Subcutaneous adipose tissue (tissue), 4 donors: ENCODE data around the gene CRTC1. TPM values are rescaled to one million over a fixed set of nuclear protein-coding genes. Genes with fewer than 3 reads are reported as not detected.

Experiments
- total RNA-seq, 4 donors: library from RNA; depleted of rRNA; stranded (reverse); fragments of >200 nt; gene quantifications; one replicate each; pipeline ENCODE4 v1.1.0, GENCODE V29; 2016
- TF ChIP-seq, protein P1 (sequence below): fragments of 450-650 bp; IDR thresholded peaks from one replicate; pipeline ENCODE4 v1.5.1; 2016; ENCODE audit warnings: low read depth, mild to moderate bottlenecking, control low read depth, antibody characterized with exemption, moderate library complexity

CRTC1 gene
- total RNA-seq, 4 donors from 2014 or later = 2.0 to 8.3 (median 3.9) TPM

DNA sequence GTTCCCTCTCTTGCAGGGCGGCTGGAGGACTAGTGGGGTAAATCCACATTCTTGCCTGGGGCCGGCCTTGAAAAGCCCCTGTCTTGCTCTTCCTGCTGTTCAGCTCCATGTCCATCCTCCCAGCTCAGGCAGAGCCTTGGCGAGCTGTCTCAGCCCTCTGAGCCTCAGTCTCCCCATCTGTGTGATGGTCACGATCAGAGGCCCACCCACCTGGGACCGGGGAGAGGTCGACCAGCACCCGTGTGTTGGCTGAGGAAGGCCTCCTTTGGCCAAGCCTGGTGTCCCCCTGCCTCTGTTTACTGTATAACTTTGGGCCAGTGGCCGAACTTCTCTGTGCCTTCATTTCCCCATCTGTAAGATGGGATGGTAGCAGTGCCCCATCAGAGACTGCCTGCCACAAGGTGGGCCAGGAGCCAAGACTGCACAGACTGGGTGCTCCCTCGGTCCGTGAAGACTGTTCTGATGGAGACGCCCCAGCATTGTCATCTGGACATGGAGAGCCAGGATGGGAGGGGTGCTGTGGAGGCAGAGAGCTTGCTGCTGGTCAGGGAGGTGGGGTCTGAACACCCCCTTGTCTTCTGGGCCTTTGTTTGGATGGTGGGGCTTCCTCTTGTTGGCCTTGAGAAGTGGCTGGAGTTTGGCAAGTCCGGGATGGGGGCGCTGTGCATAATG lies 28.2 kb upstream of the CRTC1 start:
- TF ChIP-seq, protein P1, sequence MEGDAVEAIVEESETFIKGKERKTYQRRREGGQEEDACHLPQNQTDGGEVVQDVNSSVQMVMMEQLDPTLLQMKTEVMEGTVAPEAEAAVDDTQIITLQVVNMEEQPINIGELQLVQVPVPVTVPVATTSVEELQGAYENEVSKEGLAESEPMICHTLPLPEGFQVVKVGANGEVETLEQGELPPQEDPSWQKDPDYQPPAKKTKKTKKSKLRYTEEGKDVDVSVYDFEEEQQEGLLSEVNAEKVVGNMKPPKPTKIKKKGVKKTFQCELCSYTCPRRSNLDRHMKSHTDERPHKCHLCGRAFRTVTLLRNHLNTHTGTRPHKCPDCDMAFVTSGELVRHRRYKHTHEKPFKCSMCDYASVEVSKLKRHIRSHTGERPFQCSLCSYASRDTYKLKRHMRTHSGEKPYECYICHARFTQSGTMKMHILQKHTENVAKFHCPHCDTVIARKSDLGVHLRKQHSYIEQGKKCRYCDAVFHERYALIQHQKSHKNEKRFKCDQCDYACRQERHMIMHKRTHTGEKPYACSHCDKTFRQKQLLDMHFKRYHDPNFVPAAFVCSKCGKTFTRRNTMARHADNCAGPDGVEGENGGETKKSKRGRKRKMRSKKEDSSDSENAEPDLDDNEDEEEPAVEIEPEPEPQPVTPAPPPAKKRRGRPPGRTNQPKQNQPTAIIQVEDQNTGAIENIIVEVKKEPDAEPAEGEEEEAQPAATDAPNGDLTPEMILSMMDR = no peak

DNA sequence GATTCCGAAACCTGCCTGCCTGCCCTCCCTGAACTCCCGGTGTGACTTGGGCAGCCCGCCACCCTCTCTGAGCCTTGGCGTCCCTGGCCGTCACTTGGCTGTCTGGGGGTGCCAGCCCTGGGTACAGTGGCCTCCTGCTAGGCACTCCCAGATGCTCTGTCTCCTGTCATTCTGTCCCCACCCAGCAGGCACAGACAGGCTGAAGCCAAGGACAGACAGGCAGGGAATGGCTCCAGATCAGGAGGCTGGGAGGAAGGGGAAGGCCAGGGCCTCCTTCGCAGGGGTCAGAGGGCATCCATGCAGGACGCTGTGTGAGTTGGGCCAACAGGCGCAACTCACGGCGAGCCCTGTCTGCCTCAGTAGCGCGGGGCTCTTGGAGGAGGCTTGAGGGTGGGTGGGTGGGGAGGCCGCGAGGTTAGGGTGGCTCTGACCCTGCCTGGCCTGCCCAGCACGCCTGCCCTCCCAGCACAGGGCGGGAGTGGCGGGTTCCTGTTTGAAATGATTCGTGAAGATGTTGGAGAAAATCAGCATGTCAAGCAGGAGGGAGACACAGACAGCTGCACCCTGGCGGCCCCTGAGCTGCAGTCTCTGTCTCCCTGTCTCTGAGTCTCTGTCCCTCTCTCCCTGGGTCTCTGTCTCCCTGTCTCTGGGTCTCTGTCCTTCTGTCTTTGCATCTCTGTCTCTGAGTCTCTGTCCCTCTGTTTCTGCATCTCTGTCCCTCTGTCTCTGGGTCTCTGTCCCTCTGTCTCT lies 27.0 kb upstream of the CRTC1 start:
- TF ChIP-seq, protein P1 = no peak

DNA sequence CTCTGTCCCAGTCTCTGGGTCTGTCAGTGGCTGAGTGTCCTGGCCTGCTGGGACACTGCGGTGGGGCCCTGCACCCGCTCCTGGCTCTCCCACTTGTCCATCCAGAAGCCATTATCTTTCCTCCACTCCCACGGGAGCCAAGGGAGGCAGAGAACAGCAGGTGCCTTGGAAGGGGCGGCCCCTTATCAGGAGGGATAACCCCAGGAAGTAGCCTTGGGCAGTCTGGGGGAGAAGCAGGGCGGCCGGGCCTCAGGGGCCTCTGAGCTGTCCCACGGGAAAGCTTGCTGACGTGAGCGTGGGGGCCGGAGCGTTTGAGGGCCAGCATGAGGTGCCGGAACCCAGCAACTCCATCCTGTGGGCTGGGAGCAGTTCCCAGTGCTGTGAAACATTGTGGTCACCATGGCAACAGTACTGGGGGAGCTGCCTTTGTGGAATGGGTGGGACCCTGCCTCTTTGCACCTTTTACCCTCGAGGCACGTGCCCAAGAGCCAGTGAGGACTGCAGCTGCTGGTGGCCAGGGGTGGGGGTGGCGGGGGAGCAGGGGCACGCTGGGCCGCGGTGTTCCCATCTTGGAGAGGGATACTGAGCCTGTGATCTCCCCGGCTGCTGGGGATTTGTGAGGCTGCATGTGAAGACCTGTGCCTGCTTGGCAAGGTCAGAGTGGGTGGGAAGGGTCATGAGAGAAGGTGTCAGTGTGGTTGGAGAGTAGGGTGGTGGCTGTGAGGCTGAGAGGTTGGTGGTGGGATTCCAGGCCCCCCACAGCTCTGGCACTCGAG lies 25.7 kb upstream of the CRTC1 start:
- TF ChIP-seq, protein P1 = no peak

DNA sequence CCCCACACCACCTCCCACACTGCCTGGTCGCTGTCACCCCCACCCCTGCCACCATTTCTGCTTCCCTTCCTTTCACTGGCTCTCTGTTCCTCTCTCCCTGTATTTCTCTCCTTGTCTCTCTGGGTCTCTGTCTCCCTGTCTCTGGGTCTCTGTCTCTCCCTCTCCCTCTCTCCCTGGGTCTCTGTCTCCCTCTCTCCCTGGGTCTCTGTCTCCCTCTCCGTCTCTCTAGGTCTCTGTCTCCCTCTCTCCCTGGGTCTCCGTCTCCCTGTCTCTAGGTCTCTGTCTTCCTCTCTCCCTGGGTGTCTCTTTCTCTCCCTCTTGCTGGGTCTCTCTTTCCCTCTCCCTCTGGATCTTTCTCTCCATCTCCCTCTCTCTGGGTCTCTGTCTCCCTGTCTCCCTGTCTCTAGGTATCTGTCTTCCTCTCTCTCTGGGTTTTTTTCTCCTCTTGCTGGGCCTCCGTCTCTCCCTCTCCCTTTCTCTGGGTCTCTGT lies 25.1 kb upstream of the CRTC1 start:
- TF ChIP-seq, protein P1 = no peak

DNA sequence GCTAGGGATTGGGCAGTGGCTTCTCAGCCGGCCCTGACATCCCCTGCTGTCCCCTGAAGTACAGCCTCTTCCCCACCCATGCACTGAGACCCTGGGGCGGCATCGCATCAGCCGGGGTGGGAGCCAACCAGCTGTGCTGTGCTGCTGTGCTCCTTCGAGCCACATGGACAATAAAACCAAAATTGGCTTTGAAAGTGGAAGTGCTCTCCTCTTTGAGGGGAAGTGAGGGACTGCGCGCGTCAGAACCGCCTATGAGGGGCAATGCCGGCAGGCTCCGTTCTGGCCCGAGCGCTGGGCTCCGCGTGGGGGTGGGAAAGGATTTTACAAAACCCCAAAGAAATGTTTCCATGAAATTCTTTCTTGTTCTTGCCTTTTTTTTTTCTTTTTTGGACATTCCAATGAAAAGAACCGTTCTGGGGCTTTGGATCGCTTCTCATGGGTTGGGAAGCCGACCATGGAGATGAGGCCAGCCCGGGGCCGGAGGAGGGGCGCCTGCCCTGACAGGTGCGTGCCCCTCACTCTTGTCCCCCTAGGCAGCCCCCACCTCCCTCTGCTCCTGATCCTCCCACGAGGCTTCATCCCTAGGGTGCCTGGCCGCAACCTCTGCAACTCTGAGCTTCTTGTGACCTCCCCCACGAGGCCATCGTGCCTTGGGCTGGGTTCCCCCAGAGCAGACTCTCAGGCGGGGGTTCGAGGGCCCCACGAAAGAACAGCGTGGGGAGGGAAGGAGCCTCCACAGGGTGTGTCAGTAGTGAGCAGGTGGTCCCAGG lies 24.0 kb upstream of the CRTC1 start:
- TF ChIP-seq, protein P1 = no peak

DNA sequence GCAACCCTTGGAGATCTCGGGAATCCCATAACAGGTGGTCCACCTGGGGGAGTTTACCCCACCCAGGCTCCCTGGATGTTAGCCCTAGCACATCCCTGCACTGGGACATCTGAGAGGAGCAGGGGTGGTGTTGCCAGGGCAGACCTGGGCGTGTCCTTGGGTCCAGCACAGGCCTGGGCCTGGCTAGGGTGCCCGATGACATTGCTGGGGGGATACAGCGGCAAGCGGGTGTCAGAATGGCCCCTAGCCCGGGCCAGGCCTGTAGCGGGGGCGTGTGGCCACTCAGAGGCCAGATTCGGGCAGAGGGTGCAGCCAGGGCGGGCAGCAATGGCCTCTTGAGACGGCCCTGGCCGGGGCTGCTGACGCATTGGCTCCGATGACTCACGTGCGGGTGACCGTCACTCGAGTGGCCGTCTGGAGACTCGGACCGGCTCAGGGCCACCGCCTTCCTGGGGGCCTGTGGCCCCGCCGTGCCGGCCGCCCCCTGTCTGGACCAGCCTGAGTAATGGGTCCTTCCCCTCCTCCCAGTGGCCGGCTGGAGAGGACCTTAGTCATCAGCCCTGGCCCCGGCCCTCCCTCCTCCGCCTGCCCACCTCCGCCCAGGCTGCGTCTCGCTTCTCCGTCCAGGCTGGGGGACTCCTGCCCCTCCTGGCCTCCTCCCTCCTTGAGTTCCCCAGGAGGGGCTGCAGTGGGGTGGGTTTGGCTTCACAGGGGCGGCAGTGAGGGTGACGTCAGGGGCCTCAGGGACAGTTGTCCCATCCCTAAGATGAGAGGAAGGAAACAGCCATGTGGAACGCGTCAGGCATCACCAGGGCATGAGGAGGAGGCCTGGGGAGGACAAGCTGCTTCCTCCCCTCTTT lies 23.2 kb upstream of the CRTC1 start:
- TF ChIP-seq, protein P1 = no peak
